K562 (cell line): Measurements from ENCODE around the gene FBXL13. TPM values are rescaled to one million over a fixed set of nuclear protein-coding genes. Genes with fewer than 3 reads are reported as not detected.

Experiments used
- EP400 ChIP-seq: fragments of 450-650 bp; IDR thresholded peaks from 2 replicates; pipeline ENCODE4 v1.6.1; 2017; ENCODE audit warnings: antibody characterized with exemption, mild to moderate bottlenecking, moderate library complexity
- JUND ChIP-seq, 2 experiments: IDR thresholded peaks; 2 replicates in 1 of 2; 3 replicates in 1 of 2; pipeline ENCODE4 v1.6.1; 2011; ENCODE audit warnings: borderline replicate concordance in 2 of 2, low read depth in 2 of 2, low read length in 2 of 2, improper control_type of control experiment in 1 of 2, missing biosample characterization in 1 of 2, missing genetic modification characterization in 1 of 2, missing genetic modification reagents in 1 of 2
- KLF1 ChIP-seq: fragments of 450-650 bp; IDR thresholded peaks from 2 replicates; pipeline ENCODE4 v1.6.1; 2016; ENCODE audit warnings: missing genetic modification characterization, missing compliant biosample characterization
- KLF13 ChIP-seq: fragments of 450-650 bp; IDR thresholded peaks from 2 replicates; pipeline ENCODE4 v1.6.1; 2016; ENCODE audit warnings: missing genetic modification characterization, low read depth, mild to moderate bottlenecking, missing compliant biosample characterization, moderate library complexity, borderline replicate concordance
- OTX1 ChIP-seq: fragments of 450-650 bp; formaldehyde crosslinking; IDR thresholded peaks from 2 replicates; pipeline ENCODE4 v1.4.0; 2022; ENCODE audit warnings: mild to moderate bottlenecking
- PTTG1 ChIP-seq: fragments of 450-650 bp; IDR thresholded peaks from 2 replicates; pipeline ENCODE4 v1.6.1; 2016; ENCODE audit warnings: low read depth, mild to moderate bottlenecking, missing genetic modification characterization, missing compliant biosample characterization
- RBBP5 ChIP-seq: fragments of 200-600 bp; sonication (generic); IDR thresholded peaks from 2 replicates; pipeline ENCODE4 v1.6.1; 2012; ENCODE audit warnings: borderline replicate concordance, mild to moderate bottlenecking, low read length, control low read depth, inconsistent platforms; ENCODE audit not compliant: insufficient read depth, poor library complexity, severe bottlenecking
- RBM22 ChIP-seq: fragments of 200-400 bp; formaldehyde crosslinking; IDR thresholded peaks from 2 replicates; pipeline ENCODE4 v1.6.1; 2018; ENCODE audit warnings: low read length, low read depth; ENCODE audit not compliant: poor library complexity, severe bottlenecking
- SMAD3 ChIP-seq: fragments of 450-650 bp; formaldehyde crosslinking; conservative IDR thresholded peaks from 2 replicates; pipeline ENCODE4 v1.4.0; 2020; ENCODE audit warnings: mild to moderate bottlenecking
- STAG1 ChIP-seq: sonication (generic); formaldehyde crosslinking; IDR thresholded peaks from 2 replicates; pipeline ENCODE4 v1.5.0; 2020; ENCODE audit warnings: missing genetic modification reagents, borderline replicate concordance
- TBL1XR1 ChIP-seq, 2 experiments: IDR thresholded peaks; 2 replicates each; pipeline ENCODE4 v1.6.1; 2012; ENCODE audit warnings: improper control_type of control experiment in 2 of 2, low read length in 2 of 2, mild to moderate bottlenecking in 1 of 2
- YY1 ChIP-seq, 3 experiments: IDR thresholded peaks; 2 replicates each; pipeline ENCODE4 v1.6.1; 2011; ENCODE audit warnings: low read length in 2 of 3, mild to moderate bottlenecking in 2 of 3, moderate library complexity in 2 of 3, borderline replicate concordance in 1 of 3, control low read depth in 1 of 3, low read depth in 1 of 3; ENCODE audit not compliant: insufficient read depth in 3 of 3, insufficient replicate concordance in 2 of 3, control insufficient read depth in 1 of 3, insufficient read length in 1 of 3; ENCODE audit errors: extremely low read depth in 1 of 3
- ZNF57 ChIP-seq: fragments of 450-650 bp; formaldehyde crosslinking; IDR thresholded peaks from 2 replicates; pipeline ENCODE4 v1.4.0; 2020; ENCODE audit warnings: mild to moderate bottlenecking, moderate library complexity
- ZNF644 ChIP-seq: fragments of 200-800 bp; sonication (Bioruptor generic); IDR thresholded peaks from 2 replicates; pipeline ENCODE4 v1.6.1; 2016; ENCODE audit warnings: low read depth, missing genetic modification characterization, missing compliant biosample characterization
- ZSCAN29 ChIP-seq: fragments of 450-650 bp; IDR thresholded peaks from 2 replicates; pipeline ENCODE4 v1.6.1; 2017
- polyA plus RNA-seq, 8 experiments: library from polyadenylated mRNA; depleted of rRNA in 4 of 8; stranded (reverse) in 5 of 8; unstranded in 3 of 8; fragments of >200 nt; fragmentation: Nextera tagmentation in 2 of 8; fragmentation: Illumina TruSeq in 1 of 8; extraction: Ambion mirVana in 2 of 8; extraction: Trizol in 1 of 8; gene quantifications; 2 replicates each; pipeline versions ENCODE4 v1.2.1 to v1.2.3, GENCODE V29; 2011 to 2014; ENCODE audit warnings: inconsistent platforms in 1 of 8, missing spikeins in 1 of 8
- total RNA-seq, 7 experiments: library from RNA; depleted of rRNA in 6 of 7; stranded (reverse); fragments of >200 nt in 6 of 7; fragmentation: Illumina TruSeq in 2 of 7; extraction: Trizol in 2 of 7; gene quantifications; 2 replicates each; pipeline versions ENCODE4 v1.2.1 to v1.2.3, GENCODE V29; 2011 to 2021; ENCODE audit warnings: low replicate concordance in 1 of 7
- TF ChIP-seq, protein P1 (sequence below), 2 experiments: fragments of 250-450 bp in 1 of 2; fragments of 450-650 bp in 1 of 2; sonication (Bioruptor Pico) in 1 of 2; IDR thresholded peaks; 2 replicates each; pipeline versions ENCODE4 v1.6.1 to v1.8.0; 2016 to 2021; ENCODE audit warnings: mild to moderate bottlenecking in 2 of 2, moderate library complexity in 2 of 2, missing compliant biosample characterization in 1 of 2, missing genetic modification characterization in 1 of 2
- TF ChIP-seq, protein P2 (sequence below): fragments of 250-450 bp; sonication (Bioruptor Pico); IDR thresholded peaks from 2 replicates; pipeline ENCODE4 v1.5.0; 2020; ENCODE audit warnings: mild to moderate bottlenecking
- TF ChIP-seq, protein P3 (sequence below): fragments of 250-450 bp; sonication (Bioruptor Pico); IDR thresholded peaks from 2 replicates; pipeline ENCODE4 v1.8.0; 2021; ENCODE audit warnings: borderline replicate concordance, mild to moderate bottlenecking, moderate library complexity; ENCODE audit not compliant: poor library complexity, severe bottlenecking
- TF ChIP-seq, protein P4 (sequence below): sonication (generic); formaldehyde crosslinking; IDR thresholded peaks from 2 replicates; pipeline ENCODE4 v1.9.0; 2022; ENCODE audit warnings: mild to moderate bottlenecking, missing genetic modification reagents
- TF ChIP-seq, protein P5 (sequence below): fragments of 250-450 bp; sonication (Bioruptor Pico); IDR thresholded peaks from 2 replicates; pipeline ENCODE4 v1.4.0; 2020

FBXL13 gene
- total and polyA plus RNA-seq, 9 of the 15 experiments (the other 6 are each of a cell fraction or from before 2014, with no cell fraction given) = 16.3 to 55.0 (median 25.4) TPM

DNA sequence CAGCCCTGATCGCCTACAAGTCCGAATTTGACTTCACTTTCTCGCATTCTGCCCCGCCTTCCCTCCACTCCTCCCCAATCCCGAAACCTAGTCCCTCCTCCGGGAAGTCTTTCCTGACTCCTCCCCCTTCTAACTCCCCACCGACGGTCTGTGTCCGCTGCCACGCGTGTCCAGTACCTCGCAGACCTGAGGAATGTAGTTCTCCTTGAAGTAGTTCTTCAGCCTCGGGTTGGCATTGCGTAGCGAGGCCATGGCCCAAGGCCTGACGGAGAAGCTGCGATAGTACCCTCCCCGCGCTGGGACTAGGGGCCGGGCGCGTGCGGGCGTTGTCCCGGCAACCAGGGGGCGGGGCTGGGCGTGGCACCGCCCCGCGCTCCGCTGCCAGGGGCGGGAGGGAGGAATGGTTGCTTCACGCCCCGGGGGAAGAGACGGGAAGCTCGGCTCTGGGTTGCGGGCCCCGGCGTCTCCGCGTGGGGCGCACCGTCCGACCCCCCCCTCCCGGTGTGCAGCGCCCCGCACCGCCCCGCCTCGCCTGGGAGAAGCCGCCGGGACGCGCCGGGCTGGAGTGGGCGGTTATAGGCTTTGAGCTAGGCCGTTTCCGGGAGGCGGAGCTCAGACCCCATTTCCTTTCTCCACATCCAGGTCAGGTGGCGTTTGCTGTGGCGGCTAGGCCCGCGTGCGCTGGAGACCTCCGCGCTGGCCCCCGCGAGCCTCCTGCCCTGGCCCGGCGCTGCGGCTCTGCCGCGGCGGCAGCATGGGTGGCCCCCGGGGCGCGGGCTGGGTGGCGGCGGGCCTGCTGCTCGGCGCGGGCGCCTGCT is at the start of gene FBXL13, which contains the start of gene ARMC10 (continued):
- TF ChIP-seq, protein P1, sequence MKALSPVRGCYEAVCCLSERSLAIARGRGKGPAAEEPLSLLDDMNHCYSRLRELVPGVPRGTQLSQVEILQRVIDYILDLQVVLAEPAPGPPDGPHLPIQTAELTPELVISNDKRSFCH (CRISPR knock-in tag; IDR thresholded peaks at IDR 0.05) = no peak
- TF ChIP-seq, protein P1 (tag; IDR thresholded peaks at IDR 0.05) = 0 out of 2 replicates have a peak, but pooled peaks have one; percentile 24
- TF ChIP-seq, protein P2, sequence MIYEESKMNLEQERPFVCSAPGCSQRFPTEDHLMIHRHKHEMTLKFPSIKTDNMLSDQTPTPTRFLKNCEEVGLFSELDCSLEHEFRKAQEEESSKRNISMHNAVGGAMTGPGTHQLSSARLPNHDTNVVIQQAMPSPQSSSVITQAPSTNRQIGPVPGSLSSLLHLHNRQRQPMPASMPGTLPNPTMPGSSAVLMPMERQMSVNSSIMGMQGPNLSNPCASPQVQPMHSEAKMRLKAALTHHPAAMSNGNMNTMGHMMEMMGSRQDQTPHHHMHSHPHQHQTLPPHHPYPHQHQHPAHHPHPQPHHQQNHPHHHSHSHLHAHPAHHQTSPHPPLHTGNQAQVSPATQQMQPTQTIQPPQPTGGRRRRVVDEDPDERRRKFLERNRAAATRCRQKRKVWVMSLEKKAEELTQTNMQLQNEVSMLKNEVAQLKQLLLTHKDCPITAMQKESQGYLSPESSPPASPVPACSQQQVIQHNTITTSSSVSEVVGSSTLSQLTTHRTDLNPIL (CRISPR knock-in tag) = no peak
- TF ChIP-seq RBBP5 (peak; percentile 79), ZNF644 (tag) (no peak), RBM22 (peak; percentile 98), STAG1 (CRISPR knock-in tag) (0 out of 2 replicates have a peak, but pooled peaks have one; percentile 35), ZSCAN29 (peak; percentile 91), KLF13 (tag) (peak; percentile 95), JUND (IDR thresholded peaks at IDR 0.05; ENCODE audit: borderline replicate concordance, low read depth, low read length) (peak; percentile 39; the same call in 1 of the 2 replicates), JUND (tag; IDR thresholded peaks at IDR 0.05; ENCODE audit: borderline replicate concordance, low read depth, low read length) (peak; percentile 7; the same call in 1 of the 3 replicates), PTTG1 (tag) (no peak), EP400 (peak; percentile 65; the same call in 1 of the 2 replicates), KLF1 (tag) (peak; percentile 81), ZNF57 (CRISPR knock-in tag) (no peak), SMAD3 (CRISPR knock-in tag) (0 out of 2 replicates have a peak, but pooled peaks have one; percentile 42), OTX1 (CRISPR knock-in tag) (peak; percentile 87; the same call in 1 of the 2 replicates), TBL1XR1 (IDR thresholded peaks at IDR 0.05; ENCODE audit: low read length in 2 of 2) (peak in 1 of 2 experiments; percentile 32; a peak in 1 of 4 replicates), YY1 (IDR thresholded peaks at IDR 0.05; ENCODE audit: borderline replicate concordance in 1 of 3, control insufficient read depth in 1 of 3, extremely low read depth in 1 of 3, insufficient read depth in 3 of 3, insufficient read length in 1 of 3, insufficient replicate concordance in 2 of 3, low read depth in 1 of 3, low read length in 2 of 3) (peak in 1 of 3 experiments; percentile 78)
- TF ChIP-seq, protein P3, sequence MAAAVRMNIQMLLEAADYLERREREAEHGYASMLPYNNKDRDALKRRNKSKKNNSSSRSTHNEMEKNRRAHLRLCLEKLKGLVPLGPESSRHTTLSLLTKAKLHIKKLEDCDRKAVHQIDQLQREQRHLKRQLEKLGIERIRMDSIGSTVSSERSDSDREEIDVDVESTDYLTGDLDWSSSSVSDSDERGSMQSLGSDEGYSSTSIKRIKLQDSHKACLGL = peak; percentile 30
- TF ChIP-seq, protein P4, sequence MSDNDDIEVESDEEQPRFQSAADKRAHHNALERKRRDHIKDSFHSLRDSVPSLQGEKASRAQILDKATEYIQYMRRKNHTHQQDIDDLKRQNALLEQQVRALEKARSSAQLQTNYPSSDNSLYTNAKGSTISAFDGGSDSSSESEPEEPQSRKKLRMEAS (CRISPR knock-in tag) = peak; percentile 88
- TF ChIP-seq, protein P5, sequence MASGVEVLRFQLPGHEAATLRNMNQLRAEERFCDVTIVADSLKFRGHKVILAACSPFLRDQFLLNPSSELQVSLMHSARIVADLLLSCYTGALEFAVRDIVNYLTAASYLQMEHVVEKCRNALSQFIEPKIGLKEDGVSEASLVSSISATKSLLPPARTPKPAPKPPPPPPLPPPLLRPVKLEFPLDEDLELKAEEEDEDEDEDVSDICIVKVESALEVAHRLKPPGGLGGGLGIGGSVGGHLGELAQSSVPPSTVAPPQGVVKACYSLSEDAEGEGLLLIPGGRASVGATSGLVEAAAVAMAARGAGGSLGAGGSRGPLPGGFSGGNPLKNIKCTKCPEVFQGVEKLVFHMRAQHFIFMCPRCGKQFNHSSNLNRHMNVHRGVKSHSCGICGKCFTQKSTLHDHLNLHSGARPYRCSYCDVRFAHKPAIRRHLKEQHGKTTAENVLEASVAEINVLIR (CRISPR knock-in tag) = no peak
